Fibroblast of lung (primary cell): ENCODE measurements around the gene MIPOL1. TPM values are rescaled to one million over a fixed set of nuclear protein-coding genes. Genes with fewer than 3 reads are reported as not detected.

Experiments used
- DNase-seq, 2 donors: peaks; one replicate each; pipeline versions ENCODE4 v3.0.0 to v3.0.0-alpha.2; 2010; ENCODE audit warnings: low read depth in 2 of 2
- H2AFZ ChIP-seq: 2 replicates; pipeline ENCODE4 v1.5.1; 2012; ENCODE audit warnings: low read length, control low read depth, inconsistent platforms
- H3K27ac ChIP-seq: 2 replicates; pipeline ENCODE4 v1.5.1; 2011; ENCODE audit warnings: low read length, control low read depth; ENCODE audit not compliant: insufficient read depth
- H3K27me3 ChIP-seq: 2 replicates; pipeline ENCODE4 v1.5.1; 2011; ENCODE audit warnings: mild to moderate bottlenecking, low read length; ENCODE audit not compliant: control insufficient read depth, insufficient read depth
- H3K36me3 ChIP-seq: 2 replicates; pipeline ENCODE4 v1.5.1; 2011; ENCODE audit warnings: low read length; ENCODE audit not compliant: control insufficient read depth, insufficient read depth
- H3K4me1 ChIP-seq: 2 replicates; pipeline ENCODE4 v1.5.1; 2011; ENCODE audit warnings: low read length; ENCODE audit not compliant: control insufficient read depth, insufficient read depth; ENCODE audit errors: extremely low read depth
- H3K4me2 ChIP-seq: 2 replicates; pipeline ENCODE4 v1.5.1; 2011; ENCODE audit warnings: low read length, control low read depth; ENCODE audit not compliant: insufficient read depth; ENCODE audit errors: extremely low read depth
- H3K4me3 ChIP-seq, 4 experiments: fragments of 200-600 bp in 1 of 4; sonication (generic) in 1 of 4; replicated peaks in 1 of 4; 2 replicates each; pipeline ENCODE4 v1.5.1; 2011 to 2016; ENCODE audit warnings: low read length in 4 of 4, low read depth in 3 of 4, mild to moderate bottlenecking in 3 of 4, control low read depth in 2 of 4, inconsistent platforms in 1 of 4, mixed read lengths in 1 of 4; ENCODE audit not compliant: insufficient read depth in 1 of 4; ENCODE audit errors: control extremely low read depth in 1 of 4
- H3K79me2 ChIP-seq: 2 replicates; pipeline ENCODE4 v1.5.1; 2012; ENCODE audit warnings: mild to moderate bottlenecking, low read length, inconsistent platforms; ENCODE audit not compliant: control insufficient read depth, insufficient read depth
- H3K9ac ChIP-seq: 2 replicates; pipeline ENCODE4 v1.5.1; 2011; ENCODE audit warnings: mild to moderate bottlenecking, low read length, control low read depth; ENCODE audit not compliant: insufficient read depth
- H3K9me3 ChIP-seq: 2 replicates; pipeline ENCODE4 v1.5.1; 2012; ENCODE audit warnings: low read depth, low read length; ENCODE audit not compliant: control insufficient read depth, insufficient read depth
- H4K20me1 ChIP-seq: 2 replicates; pipeline ENCODE4 v1.5.1; 2011; ENCODE audit warnings: low read length; ENCODE audit not compliant: control insufficient read depth, insufficient read depth; ENCODE audit errors: extremely low read depth
- EZH2 ChIP-seq: IDR thresholded peaks from 2 replicates; pipeline ENCODE4 v1.5.1; 2012; ENCODE audit warnings: low read length, control low read depth, mild to moderate bottlenecking; ENCODE audit errors: missing control alignments
- polyA plus RNA-seq, 2 donors: library from polyadenylated mRNA; depleted of rRNA in 1 of 2; stranded (reverse) in 1 of 2; unstranded in 1 of 2; fragments of >200 nt; gene quantifications; 2 replicates each; pipeline ENCODE4 v1.2.1, GENCODE V29; 2011 to 2012; ENCODE audit warnings: missing spikeins in 1 of 2
- total RNA-seq: library from RNA; depleted of rRNA; stranded (reverse); fragments of >200 nt; gene quantifications from 2 replicates; pipeline ENCODE4 v1.2.1, GENCODE V29; 2014
- TF ChIP-seq, protein P1 (sequence below), 2 donors: IDR thresholded peaks in 1 of 2; conservative IDR thresholded peaks in 1 of 2; 1 replicate in 1 of 2; 2 replicates in 1 of 2; pipeline ENCODE4 v1.5.1; 2011 to 2012; ENCODE audit warnings: low read length in 2 of 2, control low read depth in 1 of 2, inconsistent platforms in 1 of 2, low read depth in 1 of 2, mild to moderate bottlenecking in 1 of 2

Gene MIPOL1
- total and polyA plus RNA-seq, 2 donors (not counting 1 experiment from before 2014, with no cell fraction given): 6.4 to 8.6 TPM

DNA sequence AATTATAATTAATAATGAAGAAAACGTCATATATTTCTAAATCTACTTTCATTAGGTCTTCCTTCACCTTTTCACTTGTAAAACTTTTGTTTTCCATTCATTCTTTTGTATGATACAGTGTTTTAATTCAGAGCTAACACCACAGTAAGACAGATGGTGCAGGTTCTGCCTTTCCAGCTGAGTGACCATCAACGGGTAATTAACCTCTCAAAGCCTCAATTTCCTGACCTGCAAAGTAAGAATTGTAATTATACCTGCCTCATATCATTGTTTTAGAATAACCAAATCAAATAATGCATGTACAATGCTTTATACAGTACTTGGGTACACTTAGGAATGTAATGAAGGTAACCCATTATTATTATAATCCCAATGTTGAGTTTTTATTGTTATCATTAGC, 239.8 kb downstream of the MIPOL1 start:
- H4K20me1 ChIP-seq: no peaks in the 10 kb centered on the region
- no peaks in the 10 kb centered on the region for H3K4me1 ChIP-seq
- no peak overlapping the region for H3K27ac ChIP-seq
- H2AFZ ChIP-seq: no peak overlapping the region
- no peak overlapping the region for H3K4me3 ChIP-seq
- H3K4me2 ChIP-seq: no peak overlapping the region
- no peaks in the 10 kb centered on the region for H3K36me3 ChIP-seq
- H3K27me3 ChIP-seq: no peaks in the 10 kb centered on the region
- no peaks in the 10 kb centered on the region for H3K9me3 ChIP-seq
- H3K79me2 ChIP-seq: no peaks in the 10 kb centered on the region
- TF ChIP-seq, protein P1, sequence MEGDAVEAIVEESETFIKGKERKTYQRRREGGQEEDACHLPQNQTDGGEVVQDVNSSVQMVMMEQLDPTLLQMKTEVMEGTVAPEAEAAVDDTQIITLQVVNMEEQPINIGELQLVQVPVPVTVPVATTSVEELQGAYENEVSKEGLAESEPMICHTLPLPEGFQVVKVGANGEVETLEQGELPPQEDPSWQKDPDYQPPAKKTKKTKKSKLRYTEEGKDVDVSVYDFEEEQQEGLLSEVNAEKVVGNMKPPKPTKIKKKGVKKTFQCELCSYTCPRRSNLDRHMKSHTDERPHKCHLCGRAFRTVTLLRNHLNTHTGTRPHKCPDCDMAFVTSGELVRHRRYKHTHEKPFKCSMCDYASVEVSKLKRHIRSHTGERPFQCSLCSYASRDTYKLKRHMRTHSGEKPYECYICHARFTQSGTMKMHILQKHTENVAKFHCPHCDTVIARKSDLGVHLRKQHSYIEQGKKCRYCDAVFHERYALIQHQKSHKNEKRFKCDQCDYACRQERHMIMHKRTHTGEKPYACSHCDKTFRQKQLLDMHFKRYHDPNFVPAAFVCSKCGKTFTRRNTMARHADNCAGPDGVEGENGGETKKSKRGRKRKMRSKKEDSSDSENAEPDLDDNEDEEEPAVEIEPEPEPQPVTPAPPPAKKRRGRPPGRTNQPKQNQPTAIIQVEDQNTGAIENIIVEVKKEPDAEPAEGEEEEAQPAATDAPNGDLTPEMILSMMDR (conservative IDR thresholded peaks at IDR 0.05 in 1 of 2, IDR thresholded peaks at IDR 0.05 in 1 of 2; ENCODE audit: low read depth in 1 of 2, low read length in 2 of 2): no peak
- TF ChIP-seq EZH2: no peak
- no peak for DNase-seq
- no peak overlapping the region for H3K9ac ChIP-seq

DNA sequence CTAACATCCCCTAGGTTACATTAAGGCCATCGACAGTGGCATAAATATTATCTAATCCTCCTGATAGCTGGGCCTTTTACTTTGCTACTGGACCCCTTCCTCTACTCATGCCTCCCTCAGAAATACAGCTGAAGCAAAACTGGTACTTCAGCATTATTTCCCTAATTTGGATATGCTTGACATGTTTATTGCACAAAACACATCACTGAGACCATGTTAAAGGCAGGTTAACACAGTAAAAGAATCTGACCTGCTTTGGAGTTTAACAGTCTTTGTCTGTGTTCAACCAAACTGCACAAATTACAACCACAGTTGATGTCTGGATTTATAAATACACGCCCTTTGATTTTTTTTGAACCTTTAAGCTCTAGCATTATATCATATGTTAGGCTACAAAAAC, 240.7 kb downstream of the MIPOL1 start:
- H3K9me3 ChIP-seq: no peaks in the 10 kb centered on the region
- DNase-seq: no peak
- no peak overlapping the region for H3K4me2 ChIP-seq
- H3K27me3 ChIP-seq: no peaks in the 10 kb centered on the region
- no peaks in the 10 kb centered on the region for H3K36me3 ChIP-seq
- H2AFZ ChIP-seq: no peak overlapping the region
- no peaks in the 10 kb centered on the region for H3K79me2 ChIP-seq
- no peaks in the 10 kb centered on the region for H3K4me1 ChIP-seq
- no peaks in the 10 kb centered on the region for H4K20me1 ChIP-seq
- H3K27ac ChIP-seq: no peak overlapping the region
- TF ChIP-seq EZH2: no peak
- TF ChIP-seq, protein P1 (conservative IDR thresholded peaks at IDR 0.05 in 1 of 2, IDR thresholded peaks at IDR 0.05 in 1 of 2; ENCODE audit: low read depth in 1 of 2, low read length in 2 of 2): no peak
- H3K9ac ChIP-seq: no peak overlapping the region
- H3K4me3 ChIP-seq: no peak overlapping the region

DNA sequence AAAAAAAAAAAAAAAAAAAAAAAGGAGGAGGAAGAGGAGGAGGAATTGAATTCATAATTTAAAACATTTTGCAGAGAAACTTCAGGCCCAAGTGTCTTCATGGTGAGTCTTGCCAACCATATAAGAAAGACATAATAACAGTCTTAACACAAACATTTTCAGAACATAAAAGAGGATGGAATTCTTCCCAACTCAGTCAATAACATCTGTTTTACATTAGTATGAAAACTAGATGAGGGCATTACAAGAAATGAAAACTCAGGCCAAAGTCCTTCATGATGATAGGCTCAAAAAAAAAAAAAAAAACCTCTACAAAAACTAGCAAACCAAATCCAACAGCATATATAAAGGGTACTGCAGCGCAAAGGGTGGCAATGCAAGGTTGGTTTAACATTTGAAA, 245.7 kb downstream of the MIPOL1 start:
- no peak overlapping the region for H3K4me2 ChIP-seq
- no peak overlapping the region for H3K4me3 ChIP-seq
- no peaks in the 10 kb centered on the region for H3K9me3 ChIP-seq
- H3K79me2 ChIP-seq: no peaks in the 10 kb centered on the region
- H3K27ac ChIP-seq: no peak overlapping the region
- no peaks in the 10 kb centered on the region for H3K27me3 ChIP-seq
- DNase-seq: peak; percentile 9 to 64
- TF ChIP-seq, protein P1 (conservative IDR thresholded peaks at IDR 0.05 in 1 of 2, IDR thresholded peaks at IDR 0.05 in 1 of 2; ENCODE audit: low read depth in 1 of 2, low read length in 2 of 2): no peak
- no peak for TF ChIP-seq EZH2
- no peaks in the 10 kb centered on the region for H3K36me3 ChIP-seq
- H3K4me1 ChIP-seq: no peaks in the 10 kb centered on the region
- no peaks in the 10 kb centered on the region for H4K20me1 ChIP-seq
- no peak overlapping the region for H2AFZ ChIP-seq
- H3K9ac ChIP-seq: no peak overlapping the region
